ENCODE measurements around the gene MORF4L1.

GRCh38 chr15:78866803-78867202 lies 5.9 kb upstream of the MORF4L1 start:
- TF ChIP-seq POLR2A (IDR thresholded peaks at IDR 0.05): no peak
- no peak for TF ChIP-seq CTCF (IDR thresholded peaks at IDR 0.05)
